ENCODE results near the gene CNTNAP5.

GRCh38 chr2:124887466-124887865 is 862.4 kb downstream of the CNTNAP5 start:
- TF ChIP-seq EZH2phosphoT487 (IDR thresholded peaks at IDR 0.05; ENCODE audit: low read depth, severe bottlenecking, unreplicated experiment) (no peak), CTCF (IDR thresholded peaks at IDR 0.05; ENCODE audit: poor library complexity) (no peak), EZH2 (IDR thresholded peaks at IDR 0.05; ENCODE audit: borderline replicate concordance) (no peak)
